NK-92 treated with Interleukin-12 subunit alpha and Interleukin-12 subunit beta, amount 100 ng/mL, for 24 hours (cell line): Measurements from ENCODE around the gene TCP11X2.
"Not testable (repeated sequence)": the region's sequence is repeated elsewhere in the genome, so short reads cannot be mapped to it uniquely, and the experiment has no call there.

ENCODE experiments used
- DNase-seq: peaks from one replicate; lab custom pipeline; 2025; lab: John Stamatoyannopoulos, UW

The TCP11X2 gene

GRCh38 chrX:102471762-102472220 is at the start of gene TCP11X2:
Gene TCP11X2, minus strand, starts transcription at chrX:102471812.
- DNase-seq: not testable (repeated sequence)

- DNase-seq: no peak
Observed at GRCh38 chrX:102517326-102517725, 45.7 kb upstream of the TCP11X2 start.

GRCh38 chrX:102515975-102516941 is 44.6 kb upstream of the TCP11X2 start, which contains the start of gene TMSB15A:
Gene TMSB15A, minus strand, starts transcription at chrX:102516739.
- no peak for DNase-seq

GRCh38 chrX:102514536-102514935 is 42.9 kb upstream of the TCP11X2 start:
- DNase-seq: no peak

- no peak for DNase-seq
Observed at GRCh38 chrX:102498732-102499131, 27.1 kb upstream of the TCP11X2 start.

- DNase-seq: no peak
Observed at GRCh38 chrX:102491766-102492165, 20.2 kb upstream of the TCP11X2 start.

GRCh38 chrX:102478765-102479164 is 7.2 kb upstream of the TCP11X2 start:
- DNase-seq: not testable (repeated sequence)

GRCh38 chrX:102470215-102470614 is 1.4 kb downstream of the TCP11X2 start:
- DNase-seq: not testable (repeated sequence)

- not testable (repeated sequence) for DNase-seq
Observed at GRCh38 chrX:102458615-102459014, 13.0 kb downstream of the TCP11X2 start.

- not testable (repeated sequence) for DNase-seq
Observed at GRCh38 chrX:102439908-102440307, 31.7 kb downstream of the TCP11X2 start, which contains the start of gene NXF2B. Gene NXF2B, minus strand, starts transcription at chrX:102440008. Its CDS starts 59,972 bp downstream, at chrX:102380036.

- DNase-seq: not testable (repeated sequence)
Observed at GRCh38 chrX:102414493-102414892, 57.1 kb downstream of the TCP11X2 start.
